GM20431 (cell line): ENCODE data around the gene PNMA3.
"Not testable (repeated sequence)": the region's sequence is repeated elsewhere in the genome, so short reads cannot be mapped to it uniquely, and the experiment has no call there.

Experiments
- in situ Hi-C: fragments of 300-500 bp; cut with MseI, MboI; formaldehyde crosslinking; loops from one replicate; pipeline ENCODE4 v1.15.0; 2020; ENCODE audit warnings: low sequenced_read_pairs; ENCODE audit not compliant: unreplicated experiment

The PNMA3 gene

DNA sequence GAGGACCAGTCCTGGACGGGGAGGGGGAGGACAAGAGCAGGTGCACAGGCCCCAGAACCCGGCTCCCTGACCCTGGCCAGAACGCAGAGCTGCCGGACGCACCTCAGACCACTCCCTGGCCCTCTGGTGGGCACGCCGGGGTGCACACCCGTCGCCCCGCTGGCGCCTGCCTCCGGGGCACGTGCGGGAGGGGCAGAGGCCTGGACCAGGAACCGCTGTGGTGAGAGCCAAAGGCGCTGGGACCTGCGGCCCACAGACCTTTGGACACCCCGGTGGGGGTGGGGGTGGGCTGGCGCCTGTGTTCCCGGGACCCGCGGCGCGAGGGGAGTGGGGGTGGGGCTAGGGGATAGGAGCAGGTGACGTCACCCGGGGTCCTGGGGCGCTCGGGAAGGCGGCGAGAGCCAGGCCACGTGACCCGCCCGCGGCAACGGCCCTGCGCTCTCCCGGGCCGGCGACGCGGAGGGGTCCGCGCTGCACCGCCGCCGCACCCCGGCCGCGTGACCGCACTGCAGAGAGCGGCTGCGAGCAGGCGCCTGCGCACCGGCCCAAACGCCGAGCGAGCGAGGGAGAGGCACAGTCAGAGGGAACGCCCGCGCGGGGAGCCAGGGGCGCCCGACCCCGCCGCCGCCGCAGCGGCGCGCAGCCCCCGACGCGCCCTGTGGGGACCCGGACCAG lies 15.8 kb downstream of the PNMA3 start, which contains the start of gene PNMA6A:
TSS of gene PNMA6A (plus strand) at position 546 of the 675 bp plus-strand sequence. CDS start 609 bp downstream, outside the sequence.
- in situ Hi-C loops, result not testable (repeated sequence)

DNA sequence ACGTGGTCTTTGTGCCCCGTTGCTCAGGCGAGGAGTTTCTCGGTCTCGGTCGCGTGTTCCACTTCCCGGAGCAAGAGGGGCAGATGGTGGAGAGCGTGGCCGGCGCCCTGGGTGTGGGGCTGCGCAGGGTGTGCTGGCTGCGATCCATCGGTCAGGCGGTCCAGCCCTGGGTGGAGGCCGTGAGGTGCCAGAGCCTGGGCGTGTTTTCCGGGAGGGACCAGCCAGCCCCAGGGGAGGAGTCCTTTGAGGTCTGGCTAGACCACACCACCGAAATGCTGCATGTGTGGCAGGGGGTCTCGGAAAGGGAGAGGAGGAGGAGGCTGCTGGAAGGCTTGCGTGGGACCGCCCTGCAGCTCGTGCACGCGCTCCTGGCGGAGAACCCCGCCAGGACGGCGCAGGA lies 17.1 kb downstream of the PNMA3 start:
- in situ Hi-C loops, result not testable (repeated sequence)

DNA sequence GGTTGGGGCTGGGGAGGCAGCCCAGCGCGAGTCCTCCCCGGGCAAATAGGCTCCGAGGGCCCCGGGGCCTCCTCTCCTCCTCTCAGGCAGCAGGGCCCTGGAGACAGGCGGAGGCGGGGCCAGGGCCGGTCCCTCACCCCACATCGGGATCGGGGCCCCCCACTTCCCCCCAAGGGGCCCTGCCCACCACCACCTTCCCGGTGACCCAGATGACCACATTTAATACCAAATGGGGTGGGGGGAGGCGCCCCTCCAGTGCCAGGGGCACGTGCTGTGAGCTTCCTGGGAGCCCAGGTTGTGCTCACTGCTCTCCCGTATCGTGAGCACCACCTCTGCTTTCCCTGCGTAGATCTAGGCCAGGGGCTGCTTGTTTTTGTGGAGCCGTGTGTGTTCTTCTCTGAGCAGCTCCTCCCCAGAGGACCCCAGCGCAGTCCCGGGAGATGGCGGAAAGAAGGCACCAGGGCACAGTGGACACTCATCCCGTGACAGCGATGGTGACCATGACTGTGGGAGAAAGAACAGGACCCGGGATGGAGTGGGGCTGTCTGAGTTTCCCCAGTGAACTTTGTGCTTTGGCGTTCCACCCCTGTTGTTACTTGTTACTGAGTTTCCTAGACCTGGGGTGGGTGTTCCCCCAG lies 18.1 kb downstream of the PNMA3 start:
- in situ Hi-C loops, result no loop called here

DNA sequence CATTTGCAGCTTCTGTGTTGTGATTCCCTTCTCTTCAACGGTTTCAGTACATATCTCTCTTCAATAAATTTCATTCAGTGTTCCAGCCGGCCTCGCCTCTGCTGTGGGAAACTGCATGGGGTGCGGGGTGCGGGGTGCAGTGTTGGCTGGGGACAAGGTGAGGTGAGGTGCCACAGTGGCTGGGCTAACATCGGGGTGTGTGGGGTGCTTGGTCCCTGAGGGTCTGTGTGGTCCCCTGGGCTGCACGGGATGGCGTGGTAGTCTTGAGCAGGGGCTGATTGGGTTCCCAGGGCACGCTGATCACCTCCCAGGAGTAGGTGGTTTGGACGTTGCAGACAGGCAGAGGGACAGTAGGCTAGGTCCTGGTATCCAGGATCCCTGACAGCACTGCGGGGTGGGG lies 18.7 kb downstream of the PNMA3 start:
- in situ Hi-C loops, result no loop called here

DNA sequence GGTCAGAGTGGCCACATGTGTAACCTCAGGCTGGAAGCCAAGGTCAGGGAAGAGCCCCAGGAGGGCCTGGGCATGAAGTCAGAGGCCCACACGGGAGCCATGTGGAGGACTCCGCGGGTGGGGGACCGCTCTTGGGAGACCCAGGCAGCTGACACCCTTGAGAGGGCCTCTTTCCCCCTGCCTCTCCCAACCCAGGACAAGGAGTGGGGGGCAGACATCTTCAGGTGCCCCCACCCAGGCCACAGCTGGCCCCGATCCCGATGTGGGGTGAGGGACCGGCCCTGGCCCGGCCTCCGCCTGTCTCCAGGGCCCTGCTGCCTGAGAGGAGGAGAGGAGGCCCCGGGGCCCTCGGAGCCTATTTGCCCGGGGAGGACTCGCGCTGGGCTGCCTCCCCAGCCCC lies 19.1 kb downstream of the PNMA3 start:
- in situ Hi-C loops, result no loop called here

DNA sequence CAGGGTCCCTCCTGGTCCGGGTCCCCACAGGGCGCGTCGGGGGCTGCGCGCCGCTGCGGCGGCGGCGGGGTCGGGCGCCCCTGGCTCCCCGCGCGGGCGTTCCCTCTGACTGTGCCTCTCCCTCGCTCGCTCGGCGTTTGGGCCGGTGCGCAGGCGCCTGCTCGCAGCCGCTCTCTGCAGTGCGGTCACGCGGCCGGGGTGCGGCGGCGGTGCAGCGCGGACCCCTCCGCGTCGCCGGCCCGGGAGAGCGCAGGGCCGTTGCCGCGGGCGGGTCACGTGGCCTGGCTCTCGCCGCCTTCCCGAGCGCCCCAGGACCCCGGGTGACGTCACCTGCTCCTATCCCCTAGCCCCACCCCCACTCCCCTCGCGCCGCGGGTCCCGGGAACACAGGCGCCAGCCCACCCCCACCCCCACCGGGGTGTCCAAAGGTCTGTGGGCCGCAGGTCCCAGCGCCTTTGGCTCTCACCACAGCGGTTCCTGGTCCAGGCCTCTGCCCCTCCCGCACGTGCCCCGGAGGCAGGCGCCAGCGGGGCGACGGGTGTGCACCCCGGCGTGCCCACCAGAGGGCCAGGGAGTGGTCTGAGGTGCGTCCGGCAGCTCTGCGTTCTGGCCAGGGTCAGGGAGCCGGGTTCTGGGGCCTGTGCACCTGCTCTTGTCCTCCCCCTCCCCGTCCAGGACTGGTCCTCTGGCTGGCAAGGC lies 21.3 kb downstream of the PNMA3 start:
- in situ Hi-C loops, result not testable (repeated sequence)

DNA sequence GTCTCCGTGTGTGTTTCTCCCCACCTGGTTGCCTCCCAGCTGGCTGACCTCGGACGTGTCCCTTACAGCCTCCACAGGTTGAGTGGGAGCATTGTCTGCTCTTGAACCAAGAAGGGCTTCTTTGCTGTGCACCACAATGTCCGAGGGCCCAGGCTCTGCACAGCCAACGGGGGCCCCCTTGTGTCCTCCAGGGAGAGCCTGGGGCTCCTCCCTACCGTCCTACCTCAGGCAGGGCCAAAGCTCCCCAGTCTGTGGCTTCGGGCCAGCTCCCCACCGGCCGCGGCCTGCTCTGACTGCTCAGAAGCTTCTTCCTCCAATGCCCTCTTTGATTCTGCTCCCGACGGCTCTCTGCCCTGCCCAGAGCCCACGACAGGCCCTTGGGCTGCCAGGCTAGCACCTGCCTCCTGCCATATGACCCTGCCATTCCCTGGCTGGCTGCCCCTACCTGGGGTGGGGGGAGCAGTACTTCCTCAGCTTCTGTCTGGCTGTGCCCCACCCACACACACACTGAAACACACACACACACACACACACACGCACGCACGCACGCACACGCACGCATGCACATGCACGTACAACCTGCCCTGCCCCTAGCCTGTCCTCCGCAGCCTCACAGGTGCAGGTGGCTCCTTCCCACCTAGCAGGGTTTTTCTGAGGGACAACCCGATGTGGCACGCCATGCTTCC lies 27.1 kb downstream of the PNMA3 start:
- in situ Hi-C loops, result not testable (repeated sequence)

DNA sequence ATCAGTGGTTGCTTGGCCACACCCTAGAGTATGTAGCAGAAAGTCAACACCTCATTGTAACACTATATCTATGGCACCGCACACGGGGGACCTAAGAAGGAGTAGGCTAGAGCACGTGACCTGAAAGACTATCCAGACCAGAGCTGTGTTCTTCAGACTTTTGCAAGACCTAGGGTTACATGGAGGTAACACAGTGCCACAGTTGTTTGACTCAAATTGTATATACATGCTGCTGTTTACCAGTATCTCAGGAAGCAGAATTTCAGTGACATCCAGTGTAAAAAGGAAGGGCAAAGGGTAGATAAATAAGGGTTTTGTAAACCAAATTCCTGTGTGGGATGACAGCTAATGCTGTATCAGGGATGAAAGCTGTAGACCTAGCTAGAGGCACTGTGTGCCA lies 46.1 kb downstream of the PNMA3 start:
- in situ Hi-C loops, result no loop called here

DNA sequence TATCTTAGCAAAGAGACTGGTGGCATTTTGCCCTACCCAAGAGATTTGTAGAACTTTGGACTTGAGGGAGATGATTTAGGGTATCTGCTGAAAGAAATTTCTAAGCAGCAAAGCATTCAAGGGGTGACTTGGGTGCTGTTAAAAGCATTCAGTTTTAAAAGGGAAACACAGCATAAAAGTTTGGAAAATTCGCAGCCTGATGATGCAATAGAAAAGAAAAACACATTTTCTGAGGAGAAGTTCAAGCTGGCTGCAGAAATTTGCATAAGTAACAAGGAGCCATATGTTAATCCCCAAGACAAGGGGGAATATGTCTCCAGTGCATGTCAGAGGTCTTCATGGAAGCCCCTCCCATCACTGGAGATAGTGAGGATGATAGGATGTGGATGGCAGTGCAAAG lies 48.7 kb downstream of the PNMA3 start:
- in situ Hi-C loops, result not testable (repeated sequence)

DNA sequence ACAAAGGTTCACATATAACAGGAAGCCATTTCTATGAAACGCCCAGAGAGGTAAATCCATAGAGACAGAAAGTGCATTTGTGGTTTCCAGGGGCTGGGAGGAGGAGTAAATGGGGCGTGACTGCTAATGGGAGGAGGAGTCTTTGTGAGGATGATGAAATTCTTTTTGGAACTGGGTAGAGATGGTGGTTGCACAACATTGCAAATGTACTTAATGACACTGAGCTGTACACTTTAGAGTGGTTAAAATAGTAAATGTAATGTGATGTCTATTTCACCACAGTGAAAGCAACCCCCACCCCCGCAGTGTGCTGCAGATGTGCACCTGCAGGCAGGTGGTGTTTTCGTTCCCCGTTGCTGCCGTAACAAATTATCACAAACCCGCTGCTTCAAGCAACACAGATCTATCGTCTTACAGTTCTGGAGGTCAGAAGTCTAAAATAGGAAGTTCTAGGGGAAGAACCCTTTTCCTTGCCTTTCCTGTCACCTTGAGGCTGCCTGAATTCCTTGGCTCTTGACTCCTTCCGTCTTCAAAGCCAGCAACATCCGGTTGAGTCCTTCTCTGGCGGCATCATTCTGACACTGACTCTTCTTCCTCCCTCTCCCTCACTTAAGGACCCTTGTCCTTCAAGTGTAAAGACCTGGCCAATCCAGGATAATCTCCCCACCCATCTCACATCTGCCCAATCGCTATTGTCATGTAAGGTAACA lies 50.0 kb downstream of the PNMA3 start:
- in situ Hi-C loops, result not testable (repeated sequence)
